Measurements from ENCODE around the gene KRTAP9-2.

DNA sequence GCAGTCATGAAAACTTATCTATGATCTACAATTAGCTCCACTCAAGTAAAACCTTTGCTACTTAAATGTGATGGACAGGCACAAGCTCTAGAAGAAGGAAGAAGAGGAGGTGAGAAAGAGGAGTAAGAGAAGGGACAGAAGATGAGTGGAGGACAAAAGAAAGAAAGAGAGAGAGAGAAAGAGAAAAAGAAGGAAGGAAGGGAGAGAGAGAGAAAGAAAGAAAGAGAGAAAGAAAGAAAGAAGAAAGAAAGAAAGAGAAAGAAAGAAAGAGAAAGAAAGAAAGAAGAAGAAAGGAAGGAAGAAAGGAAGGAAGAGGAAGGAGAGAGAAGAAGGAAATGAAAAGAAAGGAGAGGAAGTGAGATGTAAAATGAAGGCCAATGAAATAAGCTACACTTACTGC, 3.6 kb downstream of the KRTAP9-2 start:
- TF ChIP-seq CTCF (conservative IDR thresholded peaks at IDR 0.05) (no peak), ZFX (IDR thresholded peaks at IDR 0.05) (no peak)
